ENCODE results near the gene USP21.

Gene USP21

GRCh38 chr1:161188381-161188780 lies 29.1 kb downstream of the USP21 start:
- TF ChIP-seq, protein P1, sequence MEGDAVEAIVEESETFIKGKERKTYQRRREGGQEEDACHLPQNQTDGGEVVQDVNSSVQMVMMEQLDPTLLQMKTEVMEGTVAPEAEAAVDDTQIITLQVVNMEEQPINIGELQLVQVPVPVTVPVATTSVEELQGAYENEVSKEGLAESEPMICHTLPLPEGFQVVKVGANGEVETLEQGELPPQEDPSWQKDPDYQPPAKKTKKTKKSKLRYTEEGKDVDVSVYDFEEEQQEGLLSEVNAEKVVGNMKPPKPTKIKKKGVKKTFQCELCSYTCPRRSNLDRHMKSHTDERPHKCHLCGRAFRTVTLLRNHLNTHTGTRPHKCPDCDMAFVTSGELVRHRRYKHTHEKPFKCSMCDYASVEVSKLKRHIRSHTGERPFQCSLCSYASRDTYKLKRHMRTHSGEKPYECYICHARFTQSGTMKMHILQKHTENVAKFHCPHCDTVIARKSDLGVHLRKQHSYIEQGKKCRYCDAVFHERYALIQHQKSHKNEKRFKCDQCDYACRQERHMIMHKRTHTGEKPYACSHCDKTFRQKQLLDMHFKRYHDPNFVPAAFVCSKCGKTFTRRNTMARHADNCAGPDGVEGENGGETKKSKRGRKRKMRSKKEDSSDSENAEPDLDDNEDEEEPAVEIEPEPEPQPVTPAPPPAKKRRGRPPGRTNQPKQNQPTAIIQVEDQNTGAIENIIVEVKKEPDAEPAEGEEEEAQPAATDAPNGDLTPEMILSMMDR (IDR thresholded peaks at IDR 0.05; ENCODE audit: borderline replicate concordance, control extremely low read depth, extremely low read depth, insufficient read depth, missing control alignments) = no peak
- in situ Hi-C loops (cut with MboI; ENCODE audit: low sequenced_read_pairs, unreplicated experiment) = no loop called here
- no peak for DNase-seq (ENCODE audit: low spot score)

GRCh38 chr1:161189036-161189435 lies 29.7 kb downstream of the USP21 start:
- no peak for DNase-seq (ENCODE audit: low spot score)

GRCh38 chr1:161190962-161191521 lies 31.7 kb downstream of the USP21 start:
- TF ChIP-seq, protein P1 (IDR thresholded peaks at IDR 0.05; ENCODE audit: borderline replicate concordance, control extremely low read depth, extremely low read depth, insufficient read depth, missing control alignments) = no peak
- in situ Hi-C loops (cut with MboI; ENCODE audit: low sequenced_read_pairs, unreplicated experiment) = no loop called here
- DNase-seq (ENCODE audit: low spot score) = no peak

More at GRCh38 chr1:161189036-161189435, 29.7 kb downstream of the USP21 start:
- in situ Hi-C loops (cut with MboI; ENCODE audit: low sequenced_read_pairs, unreplicated experiment) = no loop called here
- TF ChIP-seq, protein P1 (IDR thresholded peaks at IDR 0.05; ENCODE audit: borderline replicate concordance, control extremely low read depth, extremely low read depth, insufficient read depth, missing control alignments) = no peak

DNA sequence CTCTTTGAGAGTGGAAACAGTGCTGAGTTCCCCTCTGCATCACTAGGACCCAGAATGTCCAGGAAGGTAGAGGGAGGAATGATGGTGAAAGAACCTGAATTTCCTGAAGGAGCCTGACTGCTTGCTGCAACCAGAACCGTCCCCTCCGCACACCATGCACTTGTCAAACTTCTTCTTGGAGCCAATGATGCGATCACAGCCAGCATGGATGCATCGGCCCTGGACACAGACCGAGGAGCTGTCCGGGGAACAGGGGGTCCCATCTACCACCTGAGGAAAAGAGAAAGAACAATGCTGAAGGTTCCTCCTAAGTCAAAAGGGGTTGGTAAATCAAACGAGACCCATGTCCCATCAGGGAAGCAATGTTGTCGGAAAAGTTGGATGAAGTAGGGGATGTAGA lies 32.7 kb downstream of the USP21 start:
- no peak for DNase-seq (ENCODE audit: low spot score)
- TF ChIP-seq, protein P1 (IDR thresholded peaks at IDR 0.05; ENCODE audit: borderline replicate concordance, control extremely low read depth, extremely low read depth, insufficient read depth, missing control alignments) = no peak
- in situ Hi-C loops (cut with MboI; ENCODE audit: low sequenced_read_pairs, unreplicated experiment) = no loop called here

GRCh38 chr1:161192476-161193465 lies 33.5 kb downstream of the USP21 start:
- DNase-seq (ENCODE audit: low spot score) = peak; percentile 86
- TF ChIP-seq, protein P1 (IDR thresholded peaks at IDR 0.05; ENCODE audit: borderline replicate concordance, control extremely low read depth, extremely low read depth, insufficient read depth, missing control alignments) = peak; percentile 90
- in situ Hi-C loops (cut with MboI; ENCODE audit: low sequenced_read_pairs, unreplicated experiment) = no loop called here

DNA sequence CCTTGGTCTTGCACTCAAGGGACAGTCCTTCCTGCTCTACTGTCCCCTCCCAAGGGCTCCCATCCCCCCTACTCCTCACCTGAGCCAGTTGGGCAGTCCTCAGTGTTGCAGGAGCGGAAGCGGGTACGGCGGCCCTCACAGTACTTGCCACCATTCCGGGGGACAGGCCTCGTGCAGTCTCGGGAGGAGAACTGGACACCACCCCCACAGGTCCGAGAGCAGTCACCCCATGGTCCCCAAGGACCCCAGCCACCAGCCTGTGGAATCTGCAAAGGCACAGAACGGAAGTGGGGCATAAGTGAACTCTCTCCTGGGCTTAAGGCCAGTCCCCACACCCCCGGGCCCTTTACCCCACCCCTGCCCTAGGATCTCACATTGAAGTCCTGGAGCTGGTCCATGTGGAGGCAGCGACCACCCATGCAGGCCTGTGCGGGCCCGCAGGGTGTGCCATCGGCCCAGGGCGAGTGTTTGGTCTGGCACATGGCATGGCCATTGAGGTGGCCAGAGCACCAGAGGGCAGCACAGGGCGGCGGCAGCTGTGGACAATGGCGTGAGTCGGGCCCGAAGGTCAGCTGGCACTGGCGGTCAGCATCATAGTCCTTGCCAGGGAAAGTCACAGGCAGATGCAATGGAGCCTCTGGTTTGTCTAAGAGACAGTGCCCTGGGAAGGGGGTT lies 34.4 kb downstream of the USP21 start:
- TF ChIP-seq, protein P1 (IDR thresholded peaks at IDR 0.05; ENCODE audit: borderline replicate concordance, control extremely low read depth, extremely low read depth, insufficient read depth, missing control alignments) = no peak
- in situ Hi-C loops (cut with MboI; ENCODE audit: low sequenced_read_pairs, unreplicated experiment) = no loop called here
- no peak for DNase-seq (ENCODE audit: low spot score)

Measured in GM13976 (cell line).